ENCODE results near the gene DUSP15.
A peak's percentile ranks its signal among the peaks of the same experiment; 100 is the strongest.

DUSP15 gene

DNA sequence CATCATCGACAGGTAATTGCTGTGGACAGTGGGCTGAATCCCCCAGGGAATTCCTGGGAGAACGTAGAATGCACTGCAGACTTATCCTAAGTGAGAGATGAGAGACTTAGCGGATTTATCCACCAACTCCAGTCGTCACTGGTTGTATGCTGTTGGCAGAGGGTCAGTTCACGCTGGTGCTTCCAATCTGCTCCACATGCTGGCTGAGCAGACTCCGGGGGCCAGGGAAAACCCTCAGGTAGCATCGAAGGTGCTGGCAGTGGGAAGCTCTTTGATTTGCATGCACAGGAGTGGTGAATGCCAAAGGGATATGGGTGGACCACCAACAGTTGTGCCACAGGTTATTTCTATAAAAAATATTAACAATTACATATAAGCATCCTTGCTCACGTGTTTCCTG, 20.3 kb upstream of the DUSP15 start:
- no peak for DNase-seq

DNA sequence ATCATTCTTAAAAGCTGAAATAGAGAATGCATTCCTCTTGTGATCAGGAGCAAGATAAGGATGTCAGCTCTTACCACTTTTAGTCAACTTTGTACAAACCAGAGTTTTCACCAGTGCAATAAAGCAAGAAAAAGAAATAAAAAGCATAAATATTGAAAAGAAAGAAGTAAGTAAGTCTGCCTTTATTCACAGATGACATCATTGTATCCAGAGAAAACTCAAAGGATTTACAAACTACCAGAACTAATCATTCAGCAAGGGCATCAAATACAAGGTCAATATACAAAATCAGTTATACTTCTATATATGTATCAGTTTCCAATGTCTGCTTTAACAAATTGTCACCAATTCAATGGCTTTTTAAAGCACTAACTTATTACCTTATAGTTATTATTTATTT, 13.5 kb upstream of the DUSP15 start:
- DNase-seq, result no peak

GRCh38 chr20:31881945-31882344, 11.6 kb upstream of the DUSP15 start:
- DNase-seq, result no peak

GRCh38 chr20:31879143-31879987, 9.0 kb upstream of the DUSP15 start:
- peak; percentile 72 for DNase-seq

DNA sequence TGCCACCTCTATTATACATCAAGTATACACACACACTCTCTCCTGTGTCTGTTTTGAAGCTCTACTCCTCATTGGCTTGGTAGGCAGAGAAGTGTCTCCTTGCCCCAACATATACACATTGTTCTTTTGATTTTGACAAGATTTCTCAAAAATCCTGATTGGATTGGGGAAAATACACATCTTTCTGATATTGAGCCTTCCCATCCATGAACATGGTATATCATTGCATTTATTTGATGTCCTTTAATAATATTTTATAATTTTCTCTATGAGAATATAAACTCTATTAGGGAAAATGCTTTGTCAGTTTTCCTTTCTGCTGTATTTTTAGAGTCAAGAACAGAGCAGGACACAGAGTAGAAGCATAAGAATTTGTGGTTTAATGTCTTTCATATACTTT, 7.4 kb upstream of the DUSP15 start:
- DNase-seq, result no peak

GRCh38 chr20:31875671-31876070, 5.3 kb upstream of the DUSP15 start:
- DNase-seq, result no peak

GRCh38 chr20:31872406-31872805, 2.1 kb upstream of the DUSP15 start:
- DNase-seq, result no peak

GRCh38 chr20:31871618-31871954, 1.3 kb upstream of the DUSP15 start:
- DNase-seq, result no peak

GRCh38 chr20:31870726-31871617, 645 bp upstream of the DUSP15 start:
- no peak for DNase-seq

DNA sequence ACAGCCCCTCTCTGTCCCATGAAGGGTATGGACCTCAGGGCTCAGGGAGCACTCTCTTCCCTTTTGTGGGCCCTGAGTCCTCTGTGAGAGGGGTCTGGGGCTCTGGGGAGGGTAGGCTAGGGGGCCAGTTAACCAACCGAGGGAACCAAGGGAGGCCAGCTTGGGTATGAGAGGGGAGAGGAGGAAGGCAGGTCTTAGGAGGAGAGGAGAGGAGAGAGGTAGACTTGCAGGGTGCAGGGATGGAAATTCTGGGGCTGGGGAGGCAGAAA, 720 bp downstream of the DUSP15 start:
- DNase-seq, result no peak

DNA sequence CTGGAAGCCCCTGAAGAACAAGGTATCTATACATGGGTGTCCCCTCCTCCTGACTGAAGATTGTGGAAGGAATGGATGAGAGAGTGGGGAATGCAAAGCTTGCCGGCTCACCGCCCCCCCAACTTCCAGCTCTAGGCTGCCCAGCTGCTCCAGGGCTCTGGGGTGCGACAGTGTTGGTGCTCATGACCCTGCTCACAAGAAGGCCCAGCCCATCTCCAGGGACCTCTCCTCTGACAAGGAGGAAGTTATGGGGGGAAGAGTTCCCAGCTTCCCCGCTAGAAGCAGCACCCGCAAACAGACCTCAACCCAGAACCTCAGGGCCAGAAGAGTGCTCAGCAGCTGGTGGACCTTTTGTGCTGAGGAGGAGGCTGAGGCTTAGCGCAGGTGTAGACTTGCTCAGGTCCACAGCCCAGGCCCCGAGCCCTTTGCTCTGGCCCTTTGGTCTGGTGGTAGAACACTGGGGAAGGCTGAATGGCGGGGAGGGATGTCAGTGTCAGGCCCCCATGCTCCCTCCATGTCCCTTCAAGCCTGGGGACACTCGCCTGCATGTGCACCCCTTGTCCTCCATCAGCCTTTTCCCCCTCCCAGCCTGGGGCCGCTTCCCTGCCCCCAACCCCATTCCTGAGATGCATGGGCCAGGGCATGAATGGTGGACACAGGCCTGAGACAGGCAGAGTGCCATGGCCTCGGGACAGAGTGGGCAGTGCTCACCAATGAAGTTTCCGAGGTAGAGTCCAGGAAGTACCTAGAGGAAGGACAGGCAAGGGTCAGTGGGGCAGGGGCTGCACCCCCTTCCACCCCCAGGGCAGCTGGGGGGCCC, 1.3 kb downstream of the DUSP15 start:
- no peak for DNase-seq

GRCh38 chr20:31866221-31866620, 4.1 kb downstream of the DUSP15 start:
- DNase-seq, result no peak

GRCh38 chr20:31864521-31865400, 5.6 kb downstream of the DUSP15 start:
- no peak for DNase-seq

- no peak for DNase-seq
These were observed 6.8 kb downstream of the DUSP15 start for GRCh38 chr20:31863296-31864085.

GRCh38 chr20:31862506-31862905, 7.8 kb downstream of the DUSP15 start:
- DNase-seq, result no peak

- no peak for DNase-seq
These were observed 8.2 kb downstream of the DUSP15 start for GRCh38 chr20:31862157-31862470.

DNA sequence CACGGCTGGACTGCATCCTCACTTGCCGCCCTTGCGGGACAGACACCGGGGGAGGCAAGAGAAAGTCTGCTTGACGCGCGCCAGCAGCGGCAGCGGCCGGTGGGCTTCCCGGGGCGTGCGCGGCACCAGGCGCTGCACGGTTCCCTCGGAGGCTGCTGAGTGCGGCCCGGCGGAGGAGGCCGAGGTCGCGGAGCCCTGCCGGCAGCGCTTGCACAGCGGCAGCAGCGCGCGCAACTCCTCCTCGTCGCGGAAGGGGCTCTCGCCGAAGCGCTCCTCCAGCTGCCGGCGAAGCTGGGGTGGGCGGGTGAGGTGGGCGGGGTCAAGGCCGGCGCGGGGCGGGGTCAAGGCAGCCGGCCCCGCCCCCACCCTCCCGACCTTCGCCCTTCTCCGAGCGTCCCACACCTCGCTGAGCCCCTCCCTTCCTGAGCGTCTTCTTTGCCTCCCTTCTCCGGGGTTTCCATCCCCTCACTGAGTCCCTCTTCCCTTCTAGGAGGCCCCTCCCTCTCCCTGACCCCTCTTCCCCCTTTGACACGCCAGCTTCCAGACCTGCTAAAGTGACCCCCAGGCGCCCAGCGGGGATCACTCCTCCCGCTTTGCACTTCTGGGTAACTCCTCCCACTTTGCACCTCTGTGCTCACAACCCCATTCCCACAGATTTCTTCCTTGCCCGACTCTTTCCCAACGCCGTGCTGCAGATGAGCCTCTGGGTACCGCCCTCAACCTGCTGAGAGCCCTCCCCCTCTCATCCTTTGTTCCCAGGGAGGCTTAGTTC, 8.8 kb downstream of the DUSP15 start:
- DNase-seq, result peak; percentile 65

- no peak for DNase-seq
These were observed 9.3 kb downstream of the DUSP15 start for GRCh38 chr20:31861135-31861384.

DNA sequence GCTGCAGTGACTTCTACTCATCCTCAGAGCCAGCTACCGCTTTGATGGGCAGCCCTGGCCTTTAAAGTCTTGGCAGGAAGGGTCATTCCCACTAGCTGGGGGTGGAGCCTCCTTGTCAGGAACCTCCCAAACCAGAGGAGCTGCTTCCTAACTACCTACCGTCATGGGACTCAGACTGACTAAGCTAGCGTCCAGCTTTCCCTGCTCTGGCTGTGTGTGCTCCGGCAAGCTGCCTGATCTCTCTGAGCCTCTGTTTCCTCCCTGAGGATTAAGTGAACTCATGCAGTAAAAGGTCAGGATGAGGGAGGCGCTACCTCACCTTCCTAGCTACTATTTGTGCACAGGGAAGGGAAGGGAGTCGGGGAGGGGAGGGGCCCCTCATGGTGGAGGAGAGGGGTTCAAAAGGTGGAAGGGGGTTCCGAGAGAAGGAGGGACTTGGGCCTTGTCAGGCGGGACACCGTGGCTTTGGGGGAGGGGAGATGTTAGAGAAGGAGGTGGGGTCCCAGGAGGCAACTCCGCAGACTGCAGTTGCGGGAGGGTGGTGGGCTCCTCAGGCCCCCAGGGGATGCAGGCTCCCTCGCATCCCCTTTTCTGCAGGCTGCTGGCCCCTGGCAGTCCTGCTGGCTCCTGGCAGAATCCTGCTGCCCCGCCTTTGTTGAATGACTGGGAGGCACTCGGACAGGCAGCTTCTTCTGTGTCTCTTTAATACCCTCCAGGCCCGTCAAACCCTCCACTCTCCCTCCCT, 9.8 kb downstream of the DUSP15 start:
- DNase-seq, result no peak

- DNase-seq, result no peak
These were observed 10.3 kb downstream of the DUSP15 start for GRCh38 chr20:31859998-31860380.
